ENCODE results near the gene HNRNPU. TPM values are rescaled to one million over a fixed set of nuclear protein-coding genes. Genes with fewer than 3 reads are reported as not detected.

HNRNPU gene
- total and polyA plus RNA-seq, 2 of the 13 experiments (the other 11 are each of a cell fraction or from before 2014, with no cell fraction given): 101 to 508 TPM

GRCh38 chr1:244860078-244860477, 4.3 kb downstream of the HNRNPU start:
- no TSS peak for BruUV-seq (replicated peaks)
- TF ChIP-seq NRL (CRISPR knock-in tag; IDR thresholded peaks at IDR 0.05; ENCODE audit: borderline replicate concordance): no peak
- TF ChIP-seq PCBP1 (IDR thresholded peaks at IDR 0.05; ENCODE audit: borderline replicate concordance, low read depth, low read length): no peak
- no peak for TF ChIP-seq DMAP1 (CRISPR knock-in tag; IDR thresholded peaks at IDR 0.05)
- TF ChIP-seq, protein P1, sequence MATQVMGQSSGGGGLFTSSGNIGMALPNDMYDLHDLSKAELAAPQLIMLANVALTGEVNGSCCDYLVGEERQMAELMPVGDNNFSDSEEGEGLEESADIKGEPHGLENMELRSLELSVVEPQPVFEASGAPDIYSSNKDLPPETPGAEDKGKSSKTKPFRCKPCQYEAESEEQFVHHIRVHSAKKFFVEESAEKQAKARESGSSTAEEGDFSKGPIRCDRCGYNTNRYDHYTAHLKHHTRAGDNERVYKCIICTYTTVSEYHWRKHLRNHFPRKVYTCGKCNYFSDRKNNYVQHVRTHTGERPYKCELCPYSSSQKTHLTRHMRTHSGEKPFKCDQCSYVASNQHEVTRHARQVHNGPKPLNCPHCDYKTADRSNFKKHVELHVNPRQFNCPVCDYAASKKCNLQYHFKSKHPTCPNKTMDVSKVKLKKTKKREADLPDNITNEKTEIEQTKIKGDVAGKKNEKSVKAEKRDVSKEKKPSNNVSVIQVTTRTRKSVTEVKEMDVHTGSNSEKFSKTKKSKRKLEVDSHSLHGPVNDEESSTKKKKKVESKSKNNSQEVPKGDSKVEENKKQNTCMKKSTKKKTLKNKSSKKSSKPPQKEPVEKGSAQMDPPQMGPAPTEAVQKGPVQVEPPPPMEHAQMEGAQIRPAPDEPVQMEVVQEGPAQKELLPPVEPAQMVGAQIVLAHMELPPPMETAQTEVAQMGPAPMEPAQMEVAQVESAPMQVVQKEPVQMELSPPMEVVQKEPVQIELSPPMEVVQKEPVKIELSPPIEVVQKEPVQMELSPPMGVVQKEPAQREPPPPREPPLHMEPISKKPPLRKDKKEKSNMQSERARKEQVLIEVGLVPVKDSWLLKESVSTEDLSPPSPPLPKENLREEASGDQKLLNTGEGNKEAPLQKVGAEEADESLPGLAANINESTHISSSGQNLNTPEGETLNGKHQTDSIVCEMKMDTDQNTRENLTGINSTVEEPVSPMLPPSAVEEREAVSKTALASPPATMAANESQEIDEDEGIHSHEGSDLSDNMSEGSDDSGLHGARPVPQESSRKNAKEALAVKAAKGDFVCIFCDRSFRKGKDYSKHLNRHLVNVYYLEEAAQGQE (IDR thresholded peaks at IDR 0.05; ENCODE audit: borderline replicate concordance in 1 of 2, low read depth in 1 of 2, low read length in 2 of 2): no peak
- TF ChIP-seq RBFOX2 (IDR thresholded peaks at IDR 0.05; ENCODE audit: low read depth, low read length): peak; percentile 59; the same call in 1 of the 2 replicates
- TF ChIP-seq ZNF329 (CRISPR knock-in tag; IDR thresholded peaks at IDR 0.05; ENCODE audit: low read depth): no peak
- TF ChIP-seq, protein P2, sequence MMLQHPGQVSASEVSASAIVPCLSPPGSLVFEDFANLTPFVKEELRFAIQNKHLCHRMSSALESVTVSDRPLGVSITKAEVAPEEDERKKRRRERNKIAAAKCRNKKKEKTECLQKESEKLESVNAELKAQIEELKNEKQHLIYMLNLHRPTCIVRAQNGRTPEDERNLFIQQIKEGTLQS (CRISPR knock-in tag; IDR thresholded peaks at IDR 0.05): no peak
- 0 out of 2 replicates have a peak, but pooled peaks have one; percentile 25 for TF ChIP-seq HDAC1 (CRISPR knock-in tag; IDR thresholded peaks at IDR 0.05)
- no peak for TF ChIP-seq ZMAT3 (CRISPR knock-in tag; conservative IDR thresholded peaks at IDR 0.05)
- no peak for TF ChIP-seq GABPB1 (CRISPR knock-in tag; IDR thresholded peaks at IDR 0.05)
- no peak for TF ChIP-seq RERE (CRISPR knock-in tag; IDR thresholded peaks at IDR 0.05; ENCODE audit: low read depth)
- TF ChIP-seq TCF12 (IDR thresholded peaks at IDR 0.05): no peak
- no peak for TF ChIP-seq TCF12 (CRISPR knock-in tag; IDR thresholded peaks at IDR 0.05)
- no peak for TF ChIP-seq ZNF563 (CRISPR knock-in tag; IDR thresholded peaks at IDR 0.05)
- no peak for TF ChIP-seq ZNF747 (CRISPR knock-in tag; IDR thresholded peaks at IDR 0.05; ENCODE audit: borderline replicate concordance)
- TF ChIP-seq ZNF33B (CRISPR knock-in tag; IDR thresholded peaks at IDR 0.05): no peak

More at GRCh38 chr1:244860078-244860477, 4.3 kb downstream of the HNRNPU start:
- Histone ChIP-seq H2AFZ (ENCODE audit: low read length) (no peak overlapping the region), H3K4me1 (ENCODE audit: insufficient read depth, low read length) (peaks cover 55% of the 10 kb centered on the region), H3K4me3 (replicated peaks in 1 of 3; ENCODE audit: insufficient read depth in 1 of 3, low read depth in 2 of 3, low read length in 3 of 3) (peak overlapping the region; percentile 25 to 97 (median 81); a peak in 5 of 6 replicates), H3K4me2 (ENCODE audit: low read depth, low read length) (peak overlapping the region; percentile 92), H3K79me2 (ENCODE audit: insufficient read depth, low read length) (peaks cover 84% of the 10 kb centered on the region), H3K36me3 (replicated peaks in 1 of 2; ENCODE audit: control insufficient read depth in 1 of 2, insufficient read depth in 2 of 2, low read length in 2 of 2) (peaks cover 18 to 66% of the 10 kb centered on the region in 2 experiments), H4K20me1 (ENCODE audit: insufficient read depth, low read length) (peaks cover 61% of the 10 kb centered on the region), H3K27me3 (ENCODE audit: control insufficient read depth in 1 of 2, insufficient read depth in 2 of 2, low read length in 2 of 2) (no peaks in the 10 kb centered on the region; a peak in 1 of 5 replicates), H3K27ac (ENCODE audit: extremely low read length, insufficient read depth, low read length) (no peak overlapping the region), H3K9me3 (ENCODE audit: low read length) (no peaks in the 10 kb centered on the region), H3K9ac (ENCODE audit: insufficient read depth, low read depth, low read length) (peak overlapping the region; percentile 87; the same call in 1 of the 2 replicates)
- intact Hi-C loops (cut with micrococcal nuclease; ENCODE audit: unreplicated experiment): loop anchor here (5.0 kb wide), 1 partner anchor 208 kb away; the partner anchor contains the start of gene DESI2
- FAIRE-seq: no peak
- CTCF ChIA-PET (ENCODE audit: low intra/inter-chr PET ratio, low total read pairs): no interaction called here
- in situ Hi-C loops (cut with HindIII; ENCODE audit: extremely low pct_ligation_motif_present, low pct_unique_long_range_greater_than_20kb): loop anchor here (5.0 kb wide), 2 partner anchors 112 to 182 kb away; no protein-coding TSS in a partner anchor
- no peak for ATAC-seq
- WGBS (ENCODE audit: low lambda C conversion rate): 76% methylated on average over 9 of the region's 9 CpGs
- POLR2A ChIA-PET: interaction anchor here (1.9 to 8.0 kb wide), 3 partner anchors 9 to 111 kb away, joined by 5 to 163 read pairs (median 8); partner anchors contain the start of gene COX20
- no peak for DNase-seq (ENCODE audit: low spot score)

Measured in HepG2 (cell line).